COLO668 (cell line): ENCODE measurements around the gene FAM110A.
"Not testable (repeated sequence)": the region's sequence is repeated elsewhere in the genome, so short reads cannot be mapped to it uniquely, and the experiment has no call there.

Source experiments
- DNase-seq: peaks from one replicate; lab custom pipeline; 2025; ENCODE audit not compliant: unreplicated experiment; lab: John Stamatoyannopoulos, UW

Gene FAM110A

GRCh38 chr20:822651-823573 lies 10.6 kb upstream of the FAM110A start:
- DNase-seq = no peak

GRCh38 chr20:823574-823902 lies 10.0 kb upstream of the FAM110A start:
- DNase-seq = no peak

- DNase-seq = no peak
Measured at GRCh38 chr20:824490-824889, 9.0 kb upstream of the FAM110A start.

GRCh38 chr20:824916-825315 lies 8.6 kb upstream of the FAM110A start:
- no peak for DNase-seq

- DNase-seq = no peak
Measured at GRCh38 chr20:825710-826421, 7.6 kb upstream of the FAM110A start.

GRCh38 chr20:826695-827323 lies 6.7 kb upstream of the FAM110A start:
- DNase-seq = no peak

- DNase-seq = not testable (repeated sequence)
Measured at GRCh38 chr20:827981-828380, 5.5 kb upstream of the FAM110A start.

- DNase-seq = no peak
Measured at GRCh38 chr20:828987-829386, 4.5 kb upstream of the FAM110A start.

GRCh38 chr20:829551-829950 lies 4.0 kb upstream of the FAM110A start:
- DNase-seq = no peak

GRCh38 chr20:830011-830521 lies 3.4 kb upstream of the FAM110A start:
- DNase-seq = no peak

GRCh38 chr20:831251-831650 lies 2.3 kb upstream of the FAM110A start:
- no peak for DNase-seq

GRCh38 chr20:831956-832355 lies 1.6 kb upstream of the FAM110A start:
- DNase-seq = no peak

GRCh38 chr20:833121-833449 lies 430 bp upstream of the FAM110A start:
- DNase-seq = no peak

- no peak for DNase-seq
Measured at GRCh38 chr20:834151-834746, 734 bp downstream of the FAM110A start.

GRCh38 chr20:835608-836045 lies 2.1 kb downstream of the FAM110A start:
- no peak for DNase-seq

GRCh38 chr20:836190-836589 lies 2.7 kb downstream of the FAM110A start:
- no peak for DNase-seq

GRCh38 chr20:839015-839414 lies 5.5 kb downstream of the FAM110A start:
- no peak for DNase-seq

- DNase-seq = no peak
Measured at GRCh38 chr20:839626-840025, 6.1 kb downstream of the FAM110A start.

- no peak for DNase-seq
Measured at GRCh38 chr20:840503-840857, 7.0 kb downstream of the FAM110A start.

GRCh38 chr20:840858-841567 lies 7.5 kb downstream of the FAM110A start:
- DNase-seq = peak; percentile 65
